Left hindlimb (tissue), 1 donor: ENCODE results near the gene DCAF4.

Source experiments
- DNase-seq: peaks from one replicate; pipeline ENCODE4 v3.0.0-alpha.2; 2018

DCAF4 gene

GRCh38 chr14:72926292-72927028 is at the start of gene DCAF4:
DCAF4 (plus strand) TSS chr14:72926464; CDS start chr14:72937979, 11,515 bp downstream.
- peak; percentile 99 for DNase-seq

- no peak for DNase-seq
Observed at GRCh38 chr14:72876710-72877063, 49.6 kb upstream of the DCAF4 start.

DNA sequence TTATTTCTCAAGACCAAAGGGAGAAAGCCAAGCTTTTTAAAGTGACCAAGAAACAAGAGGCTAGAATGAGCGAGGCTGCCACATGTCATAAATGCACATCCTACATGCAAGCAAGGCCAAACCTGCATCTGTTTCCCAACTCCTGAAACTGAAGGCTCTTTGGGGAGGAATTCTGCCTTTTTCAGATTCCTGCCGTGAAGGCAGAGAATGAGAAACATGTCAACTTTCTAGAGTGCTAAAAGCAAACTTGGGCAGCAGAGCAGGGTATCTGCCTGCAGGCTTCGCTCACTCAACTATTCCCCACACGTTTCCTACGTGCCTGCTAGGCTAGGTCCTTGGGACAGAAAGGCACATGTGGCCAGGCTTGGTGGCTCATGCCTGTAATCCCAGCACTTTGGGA is 47.5 kb upstream of the DCAF4 start:
- no peak for DNase-seq

GRCh38 chr14:72879431-72879830 is 46.8 kb upstream of the DCAF4 start:
- no peak for DNase-seq

DNA sequence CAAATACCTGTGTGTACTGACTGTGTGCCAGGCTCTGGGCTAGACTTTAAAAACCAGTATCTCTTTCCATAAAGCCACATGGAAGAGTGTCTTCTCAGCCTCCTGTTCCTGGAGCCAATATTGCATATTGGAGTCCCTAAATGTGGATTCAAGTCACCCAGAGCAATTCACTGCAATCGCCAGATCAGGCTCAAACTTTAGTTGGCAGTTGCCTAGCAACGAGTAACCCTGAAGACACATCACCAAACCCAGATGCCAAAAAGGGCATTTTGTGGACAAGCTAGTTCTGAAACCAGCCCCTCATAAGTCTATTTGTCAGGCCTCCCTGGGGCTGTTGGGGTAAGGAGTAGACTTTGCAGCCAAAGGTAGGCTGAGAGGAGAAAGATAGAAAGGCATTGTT is 46.1 kb upstream of the DCAF4 start:
- no peak for DNase-seq

- DNase-seq: no peak
Observed at GRCh38 chr14:72880820-72881219, 45.4 kb upstream of the DCAF4 start.

GRCh38 chr14:72881543-72881942 is 44.7 kb upstream of the DCAF4 start:
- DNase-seq: no peak

DNA sequence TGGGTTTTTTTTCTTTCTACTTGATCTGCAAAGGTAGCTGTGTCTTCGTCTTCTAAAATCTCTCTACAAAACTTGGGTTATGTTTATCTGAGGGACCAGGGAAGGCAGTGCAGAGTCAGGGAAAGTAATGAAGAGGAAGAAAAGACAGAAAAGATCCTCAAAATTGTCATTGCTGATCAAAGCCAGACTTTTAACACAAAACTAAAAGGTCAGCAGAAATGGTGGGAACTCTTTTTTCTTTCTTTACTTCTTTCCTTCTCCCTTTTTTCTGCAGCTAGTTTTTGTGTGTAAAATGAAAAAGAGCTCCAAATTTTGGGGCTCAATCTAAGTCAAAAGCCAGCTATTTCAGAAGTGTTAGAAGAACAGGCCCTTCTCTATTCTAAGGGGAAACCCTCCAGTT is 44.2 kb upstream of the DCAF4 start:
- no peak for DNase-seq

GRCh38 chr14:72882463-72882862 is 43.8 kb upstream of the DCAF4 start:
- no peak for DNase-seq

- DNase-seq: no peak
Observed at GRCh38 chr14:72883109-72883508, 43.2 kb upstream of the DCAF4 start.

- DNase-seq: no peak
Observed at GRCh38 chr14:72883961-72884360, 42.3 kb upstream of the DCAF4 start.

- no peak for DNase-seq
Observed at GRCh38 chr14:72884386-72884785, 41.9 kb upstream of the DCAF4 start.

DNA sequence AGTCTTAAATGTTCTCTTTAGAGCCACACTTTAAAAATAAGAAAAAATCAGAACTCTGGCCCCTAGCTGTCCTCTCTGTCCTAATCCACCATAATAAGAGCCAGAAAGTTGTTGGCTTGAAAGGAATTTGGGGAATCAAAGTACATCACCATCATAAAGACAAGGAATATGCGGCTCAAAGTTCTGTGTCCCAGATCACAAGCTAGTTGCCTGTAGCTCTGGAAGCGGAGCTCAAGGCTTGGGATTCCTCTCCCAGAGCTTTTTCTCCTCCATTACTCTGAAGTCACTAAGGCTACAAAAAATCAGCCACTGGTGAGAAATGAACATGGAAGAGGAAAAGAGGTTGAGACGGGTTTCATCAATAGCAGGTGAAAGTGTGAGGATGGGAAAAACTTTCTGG is 38.8 kb upstream of the DCAF4 start:
- no peak for DNase-seq

DNA sequence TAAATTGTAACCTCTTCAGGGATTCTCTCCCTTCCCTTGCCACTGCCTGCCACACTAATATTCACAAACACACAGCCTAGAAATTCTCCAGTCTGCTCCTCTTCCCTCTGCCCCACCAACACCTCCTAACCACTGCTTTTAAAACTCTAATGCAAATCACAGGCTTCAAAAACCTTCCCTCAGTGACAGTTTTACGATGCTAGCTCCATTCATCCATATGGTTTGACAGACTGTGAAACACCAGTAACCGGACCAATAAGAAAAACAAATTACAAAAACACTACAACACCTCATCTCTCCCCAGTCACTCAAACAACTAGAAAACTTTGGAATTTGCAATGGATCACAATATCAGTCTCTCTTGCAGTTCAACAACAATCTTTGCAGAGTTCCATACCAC is 38.1 kb upstream of the DCAF4 start:
- no peak for DNase-seq

DNA sequence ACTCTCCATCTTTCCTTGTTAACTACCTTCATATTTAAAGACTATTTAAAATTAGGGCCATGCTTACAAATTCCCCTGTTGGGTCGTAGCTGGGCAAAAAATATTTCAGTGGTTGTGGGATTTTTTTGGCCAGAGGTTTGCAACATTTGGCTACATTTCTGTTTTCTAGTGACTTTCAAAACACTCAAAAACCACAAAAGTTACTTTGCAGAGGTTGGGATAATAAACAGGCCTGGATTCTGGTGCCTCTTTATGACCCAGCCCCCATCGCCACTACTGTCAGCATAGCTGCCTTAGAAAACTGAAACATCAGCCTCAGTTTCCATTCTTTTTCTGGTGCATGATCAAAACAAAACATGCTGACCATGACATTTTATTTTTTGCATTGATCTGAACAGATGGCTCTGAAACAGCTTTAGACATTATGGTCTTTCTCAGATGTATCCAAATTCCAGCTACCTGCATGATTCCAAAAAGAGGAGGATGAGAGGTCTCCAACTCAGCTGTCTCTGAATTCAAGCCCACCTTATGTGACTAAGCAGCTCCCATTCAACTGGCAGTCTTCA is 37.5 kb upstream of the DCAF4 start:
- DNase-seq: no peak

DNA sequence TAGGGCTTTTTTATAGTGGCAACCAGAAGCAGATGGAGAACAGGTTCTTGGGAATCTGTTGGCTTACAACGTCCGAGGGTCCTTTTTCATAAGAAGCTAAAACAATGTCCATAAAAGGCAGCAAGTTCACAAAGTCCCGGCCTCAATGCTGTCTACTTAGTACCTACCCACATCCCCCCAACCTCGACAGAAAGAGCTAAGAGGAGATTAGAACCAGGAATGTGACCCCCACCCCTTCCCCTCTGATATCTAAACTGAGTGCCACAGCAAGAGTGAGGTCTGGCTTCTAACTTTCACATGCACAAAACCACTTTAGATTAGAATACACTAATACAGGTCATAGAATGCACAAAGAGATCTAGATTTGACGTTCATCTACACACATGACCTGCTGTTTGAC is 36.9 kb upstream of the DCAF4 start:
- DNase-seq: no peak

DNA sequence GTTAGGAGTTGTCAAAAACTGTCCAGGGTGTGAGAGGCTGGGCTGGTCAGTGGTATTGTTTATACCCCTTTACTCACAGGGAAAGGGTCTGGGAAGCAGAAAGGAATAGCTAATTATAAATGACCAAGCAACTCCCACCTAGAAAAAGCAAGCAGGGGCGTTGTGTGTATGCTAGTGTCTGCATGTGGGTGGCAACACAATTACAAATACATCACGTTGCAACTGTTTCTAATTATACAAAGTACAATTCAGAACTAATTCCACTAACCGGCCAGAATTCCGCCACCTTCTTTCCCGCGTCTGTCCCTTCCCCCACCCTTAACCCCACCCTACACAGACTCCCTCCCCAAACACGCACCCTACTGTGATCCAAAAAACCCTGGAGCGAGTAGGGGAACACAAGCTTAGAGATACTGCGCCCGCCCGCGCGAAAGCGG is 34.6 kb upstream of the DCAF4 start:
- no peak for DNase-seq

- DNase-seq: no peak
Observed at GRCh38 chr14:72892103-72892878, 34.0 kb upstream of the DCAF4 start.

DNA sequence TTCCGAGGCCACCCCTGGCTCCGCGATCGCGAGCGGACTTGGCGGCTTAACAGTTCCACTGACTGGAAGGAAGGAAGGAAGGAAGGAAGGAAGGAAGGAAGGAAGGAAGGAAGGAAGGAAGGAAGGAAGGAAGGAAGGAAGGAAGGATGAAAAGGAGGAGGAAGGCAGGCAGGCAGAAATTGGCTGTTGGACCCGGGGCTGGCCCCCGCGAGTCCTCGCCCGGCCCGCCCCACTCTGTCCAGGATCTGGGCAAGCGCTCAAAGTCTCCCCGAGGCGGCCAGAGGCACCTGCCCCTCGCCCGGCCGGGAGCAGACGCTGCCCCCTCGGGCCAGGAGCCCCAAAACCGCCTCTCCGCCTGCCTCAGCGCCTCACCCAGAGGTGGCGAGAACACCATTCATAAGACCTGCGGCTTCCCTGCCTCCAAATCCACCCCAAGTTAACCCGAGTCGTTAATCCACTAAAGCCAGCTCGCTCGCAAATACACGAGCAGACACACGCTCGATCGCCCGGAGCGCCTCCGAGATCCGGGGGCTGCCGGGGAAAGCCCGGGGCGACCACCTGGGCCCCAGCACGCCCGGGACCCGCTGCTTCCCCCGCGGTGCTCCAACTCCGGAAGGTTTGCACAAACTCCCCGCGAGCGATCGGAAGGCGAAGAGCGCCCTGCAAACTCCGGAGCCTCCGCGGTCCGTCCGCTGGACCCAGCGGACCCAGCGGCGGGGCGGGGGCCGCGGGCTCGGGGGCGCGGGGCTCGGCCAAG is 33.2 kb upstream of the DCAF4 start:
- peak; percentile 34 for DNase-seq

GRCh38 chr14:72893636-72894322 is 32.5 kb upstream of the DCAF4 start, which contains the start of gene DPF3:
DPF3 (minus strand) TSS chr14:72894101; CDS start chr14:72894088, 13 bp downstream.
- peak; percentile 96 for DNase-seq

DNA sequence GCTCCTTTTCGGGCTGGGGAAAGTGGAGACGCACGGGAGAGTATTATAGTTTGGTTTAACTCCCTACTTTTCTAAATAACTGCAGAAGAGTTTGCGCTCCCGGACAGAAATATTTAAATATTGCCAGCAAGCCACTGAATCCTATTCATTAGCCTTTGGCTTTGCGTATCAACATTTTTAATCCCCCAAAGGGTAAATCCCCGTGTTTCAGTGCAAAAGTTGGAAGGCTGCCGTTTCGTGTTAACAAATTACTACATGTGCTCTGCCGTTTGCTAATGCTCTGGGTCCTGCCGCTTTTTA is 32.0 kb upstream of the DCAF4 start:
- DNase-seq: no peak

DNA sequence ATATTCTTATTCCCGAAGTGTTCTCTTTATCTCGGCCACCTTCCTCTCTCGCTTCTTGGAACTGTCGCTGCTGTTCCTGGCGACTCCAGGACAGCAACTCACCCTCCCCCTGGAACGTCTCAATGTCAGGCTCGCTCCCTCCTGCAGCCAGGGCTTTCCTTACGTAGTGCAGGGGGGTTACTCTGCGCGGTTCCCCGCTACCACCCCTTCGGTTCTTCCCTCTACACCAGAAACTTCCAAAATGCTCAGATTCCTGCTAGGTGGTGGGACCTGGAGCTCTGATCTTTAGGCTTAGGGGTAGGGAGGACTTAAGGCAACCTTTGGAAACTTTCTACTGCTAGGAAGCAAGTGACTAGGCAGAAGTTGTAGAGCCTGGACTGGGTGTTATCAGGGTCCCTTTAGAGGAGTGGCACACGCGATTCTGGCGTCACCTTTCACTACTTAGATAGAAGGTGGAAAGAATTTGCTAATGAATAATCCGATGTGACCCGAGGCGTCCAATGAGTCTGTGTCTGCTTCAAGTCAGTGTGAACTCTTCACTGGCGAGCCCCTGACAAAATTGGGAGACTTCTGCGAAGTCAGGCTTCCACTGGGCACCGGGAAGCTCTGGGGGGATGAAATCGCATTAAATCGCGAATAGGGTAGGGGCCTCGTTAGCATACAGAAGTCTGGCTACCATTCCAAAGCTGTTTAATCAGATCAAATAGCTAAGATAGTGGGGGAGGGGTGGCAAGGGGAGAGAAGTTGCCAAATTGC is 31.5 kb upstream of the DCAF4 start:
- DNase-seq: no peak
